Ascending aorta (tissue), 2 donors: ENCODE data around the gene HDGFL3. TPM values are rescaled to one million over a fixed set of nuclear protein-coding genes. Genes with fewer than 3 reads are reported as not detected.

Experiments used
- DNase-seq, 2 donors: peaks; one replicate each; pipeline ENCODE4 v3.0.0-alpha.2; 2019; ENCODE audit warnings: low spot score in 2 of 2
- H3K27ac ChIP-seq, 2 donors: fragments of 200-600 bp; sonication (generic); one replicate each; pipeline ENCODE4 v1.5.1; 2016 to 2017; ENCODE audit warnings: mild to moderate bottlenecking in 1 of 2
- H3K27me3 ChIP-seq: fragments of 200-600 bp; sonication (generic); one replicate; pipeline ENCODE4 v1.5.1; 2017
- H3K36me3 ChIP-seq, 2 donors: fragments of 200-600 bp; sonication (generic); one replicate each; pipeline ENCODE4 v1.5.1; 2016
- H3K4me1 ChIP-seq, 2 donors: fragments of 200-600 bp; sonication (generic); one replicate each; pipeline ENCODE4 v1.5.1; 2016 to 2017; ENCODE audit warnings: mild to moderate bottlenecking in 1 of 2
- H3K4me3 ChIP-seq, 2 donors: fragments of 200-600 bp; sonication (generic); one replicate each; pipeline ENCODE4 v1.5.1; 2016 to 2017; ENCODE audit warnings: mild to moderate bottlenecking in 1 of 2
- H3K9me3 ChIP-seq, 2 donors: fragments of 200-600 bp; sonication (generic); one replicate each; pipeline ENCODE4 v1.5.1; 2016
- intact Hi-C: fragments of 100-400 bp; cut with DNase I; formaldehyde crosslinking; loops from one replicate; pipeline ENCODE4 v1.15.1; 2023
- total RNA-seq: library from RNA; depleted of rRNA; stranded (reverse); fragments of >200 nt; gene quantifications from one replicate; pipeline ENCODE4 v1.1.0, GENCODE V29; 2016
- TF ChIP-seq, protein P1 (sequence below), 3 experiments: fragments of 200-600 bp in 2 of 3; fragments of 450-650 bp in 1 of 3; sonication (generic) in 2 of 3; IDR thresholded peaks; one replicate each; pipeline ENCODE4 v1.5.1; 2016 to 2019; ENCODE audit warnings: antibody characterized with exemption in 3 of 3, mild to moderate bottlenecking in 1 of 3, moderate library complexity in 1 of 3

Gene HDGFL3
- total RNA-seq, 1 donor from 2014 or later, result 20.8 TPM

DNA sequence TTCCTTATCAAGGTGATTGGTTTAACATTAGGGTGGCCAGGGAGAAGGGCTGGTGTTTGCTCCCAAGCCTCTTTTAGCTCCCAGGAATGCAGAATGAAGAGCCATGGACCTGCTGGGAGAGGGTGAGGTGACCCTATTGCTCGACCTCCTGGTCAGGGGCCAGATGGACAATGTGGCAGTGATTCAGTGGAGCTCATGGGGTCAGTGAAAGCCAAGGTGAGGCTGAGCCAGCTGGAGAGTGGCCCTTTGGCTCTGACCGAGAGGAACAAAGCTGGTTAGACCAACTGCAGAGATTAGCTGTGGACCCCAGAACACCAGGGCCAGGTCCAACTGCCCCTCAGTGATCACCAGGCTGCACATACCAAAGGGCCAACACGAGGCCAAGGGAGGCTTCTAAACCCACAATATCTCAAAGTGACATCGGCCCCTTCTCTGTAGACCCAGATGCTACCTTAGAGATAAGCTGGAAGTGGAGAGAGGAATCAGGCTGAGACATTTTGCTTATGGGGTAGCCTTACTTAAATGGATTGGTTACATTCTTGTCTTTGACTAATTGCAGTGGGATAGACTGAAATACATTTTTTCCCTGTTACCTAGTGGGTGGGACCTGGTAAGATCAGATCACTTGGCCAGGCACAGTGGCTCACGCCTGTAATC is 124.8 kb downstream of the HDGFL3 start:
- intact Hi-C loops, result no loop called here
- TF ChIP-seq, protein P1, sequence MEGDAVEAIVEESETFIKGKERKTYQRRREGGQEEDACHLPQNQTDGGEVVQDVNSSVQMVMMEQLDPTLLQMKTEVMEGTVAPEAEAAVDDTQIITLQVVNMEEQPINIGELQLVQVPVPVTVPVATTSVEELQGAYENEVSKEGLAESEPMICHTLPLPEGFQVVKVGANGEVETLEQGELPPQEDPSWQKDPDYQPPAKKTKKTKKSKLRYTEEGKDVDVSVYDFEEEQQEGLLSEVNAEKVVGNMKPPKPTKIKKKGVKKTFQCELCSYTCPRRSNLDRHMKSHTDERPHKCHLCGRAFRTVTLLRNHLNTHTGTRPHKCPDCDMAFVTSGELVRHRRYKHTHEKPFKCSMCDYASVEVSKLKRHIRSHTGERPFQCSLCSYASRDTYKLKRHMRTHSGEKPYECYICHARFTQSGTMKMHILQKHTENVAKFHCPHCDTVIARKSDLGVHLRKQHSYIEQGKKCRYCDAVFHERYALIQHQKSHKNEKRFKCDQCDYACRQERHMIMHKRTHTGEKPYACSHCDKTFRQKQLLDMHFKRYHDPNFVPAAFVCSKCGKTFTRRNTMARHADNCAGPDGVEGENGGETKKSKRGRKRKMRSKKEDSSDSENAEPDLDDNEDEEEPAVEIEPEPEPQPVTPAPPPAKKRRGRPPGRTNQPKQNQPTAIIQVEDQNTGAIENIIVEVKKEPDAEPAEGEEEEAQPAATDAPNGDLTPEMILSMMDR (IDR thresholded peaks at IDR 0.05), result no peak

DNA sequence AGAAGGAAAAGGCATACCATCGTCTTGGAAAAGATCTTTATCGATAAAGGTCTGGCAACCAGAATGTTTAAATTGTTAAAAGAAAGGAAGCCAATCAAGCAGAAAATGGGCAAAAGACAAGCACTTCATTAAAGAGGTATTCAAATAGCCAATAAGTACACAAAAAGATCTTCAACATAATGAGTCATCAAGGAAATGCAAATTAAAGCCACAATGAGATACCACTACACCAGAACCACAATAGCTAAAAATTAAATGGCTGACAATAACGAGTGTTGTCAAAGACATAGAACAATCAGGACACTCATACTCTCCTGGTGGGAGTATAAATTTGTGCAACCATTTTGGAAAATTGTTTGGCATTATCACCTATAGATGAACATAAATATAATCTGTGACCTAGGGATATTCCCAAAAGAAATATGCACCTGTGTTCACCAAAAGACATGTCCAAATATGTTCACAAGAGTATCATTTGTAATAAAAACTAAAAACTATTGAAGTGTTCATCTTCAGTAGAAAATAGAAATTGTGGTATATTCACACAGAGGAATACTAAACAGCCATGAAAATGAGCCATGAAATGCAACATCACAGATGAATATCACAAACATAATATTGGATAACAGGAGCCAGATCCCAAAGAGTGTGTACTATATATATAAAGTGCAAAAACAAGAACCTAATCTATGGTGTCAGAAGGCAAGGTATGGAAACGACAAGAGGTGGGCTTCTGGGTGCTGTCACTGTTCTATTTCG is 126.2 kb downstream of the HDGFL3 start:
- intact Hi-C loops, result no loop called here
- no peak for DNase-seq

More for the DNA sequence above, 124.8 kb downstream of the HDGFL3 start:
- H3K27ac ChIP-seq, result no peak overlapping the region
- DNase-seq, result no peak
- H3K27me3 ChIP-seq, result no peaks in the 10 kb centered on the region
- no peaks in the 10 kb centered on the region for H3K9me3 ChIP-seq
- no peaks in the 10 kb centered on the region for H3K36me3 ChIP-seq
- H3K4me3 ChIP-seq, result no peak overlapping the region
- no peaks in the 10 kb centered on the region for H3K4me1 ChIP-seq

DNA sequence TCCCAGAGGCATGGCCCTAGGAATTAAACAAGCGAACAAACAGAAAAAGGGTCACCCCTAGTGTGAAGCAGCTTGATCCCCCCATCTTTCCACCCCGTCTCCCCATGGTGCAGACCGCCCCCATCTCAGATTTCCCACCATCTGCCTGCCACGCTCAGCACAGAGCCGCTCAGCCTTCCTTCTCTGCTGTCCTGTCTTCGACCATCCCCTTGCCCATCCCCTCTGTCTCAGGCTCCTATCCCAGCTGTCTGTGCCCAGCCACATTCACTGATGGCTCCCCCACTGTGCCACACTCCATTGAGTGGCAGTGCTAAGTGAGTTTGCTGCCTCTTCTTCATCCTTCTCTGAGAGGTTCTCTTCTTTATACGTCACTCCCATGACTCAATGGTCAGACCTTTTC is 128.9 kb downstream of the HDGFL3 start:
- H3K9me3 ChIP-seq, result peaks cover 0 to under 1% of the 10 kb centered on the region in 2 donors
- no peaks in the 10 kb centered on the region for H3K27me3 ChIP-seq
- H3K36me3 ChIP-seq, result no peaks in the 10 kb centered on the region
- TF ChIP-seq, protein P1 (IDR thresholded peaks at IDR 0.05), result no peak
- no peak overlapping the region for H3K4me3 ChIP-seq
- H3K4me1 ChIP-seq, result no peaks in the 10 kb centered on the region
- no peak overlapping the region for H3K27ac ChIP-seq
- intact Hi-C loops, result no loop called here
- no peak for DNase-seq

More for the DNA sequence above, 126.2 kb downstream of the HDGFL3 start:
- Histone ChIP-seq H3K4me1 (no peaks in the 10 kb centered on the region), H3K27me3 (no peaks in the 10 kb centered on the region), H3K27ac (no peak overlapping the region), H3K4me3 (no peak overlapping the region), H3K9me3 (no peaks in the 10 kb centered on the region), H3K36me3 (no peaks in the 10 kb centered on the region)
- TF ChIP-seq, protein P1 (IDR thresholded peaks at IDR 0.05), result no peak

Other genes starting within 250 kb of the HDGFL3 start
- gene RAMAC, start 221.6 kb downstream of the HDGFL3 start, total RNA-seq, result 4.8 TPM
- gene C15orf40, start 196.2 kb downstream of the HDGFL3 start, total RNA-seq, result 1.3 TPM
- gene BTBD1, start 140.6 kb downstream of the HDGFL3 start, total RNA-seq, result 63.9 TPM
- gene TM6SF1, start 100.2 kb downstream of the HDGFL3 start, total RNA-seq, result 6.3 TPM
- not detected for gene BNC1, start 76.8 kb upstream of the HDGFL3 start, total RNA-seq
- not detected for gene SH3GL3, start 239.5 kb upstream of the HDGFL3 start, total RNA-seq